Right lobe of liver (tissue), 4 donors: ENCODE results near the gene NUP214.

ENCODE experiments used
- POLR2A ChIP-seq: fragments of 450-650 bp; IDR thresholded peaks from one replicate; pipeline ENCODE4 v1.6.1; 2017; ENCODE audit warnings: antibody characterized with exemption, mild to moderate bottlenecking
- TF ChIP-seq, protein P1 (sequence below), 4 donors: fragments of 200-600 bp in 3 of 4; fragments of 450-650 bp in 1 of 4; IDR thresholded peaks; one replicate each; pipeline versions ENCODE4 v1.5.1 to v1.8.0; 2016 to 2022; ENCODE audit warnings: antibody characterized with exemption in 4 of 4, mild to moderate bottlenecking in 2 of 4
- donor health status: DM: no; HTN: no; CAD: no.
- donor health status: DM: no; HTN: no; CAD: no.
- donor health status: DM: no; HTN: yes; CAD: no.

DNA sequence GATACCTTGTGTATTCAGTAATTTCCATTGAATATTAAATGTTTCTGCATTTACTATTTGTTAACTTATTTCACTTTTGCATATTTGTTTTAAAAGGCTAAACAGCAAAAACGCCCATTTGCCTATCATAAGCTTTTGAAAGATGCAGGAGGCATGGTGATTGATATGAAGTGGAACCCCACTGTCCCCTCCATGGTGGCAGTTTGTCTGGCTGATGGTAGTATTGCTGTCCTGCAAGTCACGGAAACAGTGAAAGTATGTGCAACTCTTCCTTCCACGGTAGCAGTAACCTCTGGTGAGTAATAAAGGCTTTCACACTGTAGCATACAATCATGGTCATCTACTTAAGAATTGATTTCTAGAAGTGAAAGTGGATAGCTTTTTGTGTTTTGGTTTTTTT is 3.8 kb downstream of the NUP214 start:
- TF ChIP-seq, protein P1, sequence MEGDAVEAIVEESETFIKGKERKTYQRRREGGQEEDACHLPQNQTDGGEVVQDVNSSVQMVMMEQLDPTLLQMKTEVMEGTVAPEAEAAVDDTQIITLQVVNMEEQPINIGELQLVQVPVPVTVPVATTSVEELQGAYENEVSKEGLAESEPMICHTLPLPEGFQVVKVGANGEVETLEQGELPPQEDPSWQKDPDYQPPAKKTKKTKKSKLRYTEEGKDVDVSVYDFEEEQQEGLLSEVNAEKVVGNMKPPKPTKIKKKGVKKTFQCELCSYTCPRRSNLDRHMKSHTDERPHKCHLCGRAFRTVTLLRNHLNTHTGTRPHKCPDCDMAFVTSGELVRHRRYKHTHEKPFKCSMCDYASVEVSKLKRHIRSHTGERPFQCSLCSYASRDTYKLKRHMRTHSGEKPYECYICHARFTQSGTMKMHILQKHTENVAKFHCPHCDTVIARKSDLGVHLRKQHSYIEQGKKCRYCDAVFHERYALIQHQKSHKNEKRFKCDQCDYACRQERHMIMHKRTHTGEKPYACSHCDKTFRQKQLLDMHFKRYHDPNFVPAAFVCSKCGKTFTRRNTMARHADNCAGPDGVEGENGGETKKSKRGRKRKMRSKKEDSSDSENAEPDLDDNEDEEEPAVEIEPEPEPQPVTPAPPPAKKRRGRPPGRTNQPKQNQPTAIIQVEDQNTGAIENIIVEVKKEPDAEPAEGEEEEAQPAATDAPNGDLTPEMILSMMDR (IDR thresholded peaks at IDR 0.05): no peak
- no peak for TF ChIP-seq POLR2A
